NCI-H1417 (cell line): ENCODE results near the gene KCNC4.

Experiments
- DNase-seq, 3 experiments: peaks; one replicate each; lab custom pipeline; 2025; lab: John Stamatoyannopoulos, UW

Gene KCNC4

GRCh38 chr1:110230381-110231199 lies 20.5 kb downstream of the KCNC4 start:
- no peak for DNase-seq

DNA sequence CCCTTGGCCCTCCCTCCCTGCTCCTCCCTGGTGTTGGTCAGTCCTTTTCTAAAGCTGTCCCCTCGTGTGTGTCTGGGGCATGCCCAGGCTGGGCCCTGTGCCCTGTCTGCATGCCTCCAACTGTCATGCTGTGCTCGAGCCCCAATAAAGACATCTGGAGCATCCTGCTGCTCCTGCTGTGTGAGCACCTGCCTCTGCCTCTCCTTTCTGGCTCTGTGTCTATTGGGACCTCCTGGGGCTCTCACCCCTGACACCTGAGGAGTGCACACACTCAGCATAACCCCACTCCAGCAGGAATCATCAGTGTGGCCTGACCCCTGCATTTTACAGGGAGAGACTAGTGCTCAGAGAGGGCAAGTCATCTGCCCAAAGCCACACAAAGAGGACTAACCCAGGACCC lies 23.7 kb downstream of the KCNC4 start:
- peak in 2 of 3 experiments; percentile 71 to 88 for DNase-seq

- no peak for DNase-seq
These were observed 24.6 kb downstream of the KCNC4 start for GRCh38 chr1:110234691-110235090.

GRCh38 chr1:110235181-110235833 lies 25.2 kb downstream of the KCNC4 start:
- no peak for DNase-seq

DNA sequence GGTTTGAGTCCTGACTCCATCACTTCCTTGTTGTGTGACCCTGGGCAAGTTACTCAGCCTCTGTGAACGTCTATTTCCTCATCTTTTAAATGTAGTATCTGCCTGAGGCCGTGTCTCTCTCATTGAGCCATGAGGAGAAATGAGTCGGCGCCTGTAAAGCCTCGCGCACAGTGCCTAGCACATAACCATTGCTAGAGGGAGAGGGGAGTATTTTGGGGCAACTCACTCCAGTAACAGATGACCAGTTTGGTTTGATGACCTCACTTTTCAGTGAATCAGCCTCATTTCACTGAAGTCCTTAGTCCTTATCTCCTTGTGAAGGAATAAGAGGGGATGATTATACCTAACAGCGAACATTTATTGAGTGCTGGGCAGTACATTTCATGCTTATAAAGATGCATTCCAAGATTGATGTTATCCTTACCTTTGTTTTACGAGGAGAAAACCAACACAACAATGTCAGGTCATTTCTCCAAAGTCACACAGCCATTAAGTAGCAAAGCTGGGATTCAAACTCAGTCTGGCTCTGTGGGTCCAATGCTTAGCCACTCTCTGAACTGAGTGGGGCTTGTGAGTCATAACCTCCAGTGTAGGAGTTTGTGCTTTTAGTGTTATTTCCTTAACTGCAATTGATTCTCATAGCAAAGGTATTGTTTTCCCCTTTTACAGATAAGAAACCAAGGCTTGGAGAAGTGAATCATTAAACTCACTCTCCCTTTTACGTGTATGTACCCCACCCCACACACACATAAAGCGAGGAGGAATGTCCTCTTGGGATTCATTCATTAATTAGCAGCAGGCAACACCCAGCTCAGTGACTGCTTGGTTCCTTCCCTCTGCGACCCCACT lies 25.9 kb downstream of the KCNC4 start:
- DNase-seq, result no peak

DNA sequence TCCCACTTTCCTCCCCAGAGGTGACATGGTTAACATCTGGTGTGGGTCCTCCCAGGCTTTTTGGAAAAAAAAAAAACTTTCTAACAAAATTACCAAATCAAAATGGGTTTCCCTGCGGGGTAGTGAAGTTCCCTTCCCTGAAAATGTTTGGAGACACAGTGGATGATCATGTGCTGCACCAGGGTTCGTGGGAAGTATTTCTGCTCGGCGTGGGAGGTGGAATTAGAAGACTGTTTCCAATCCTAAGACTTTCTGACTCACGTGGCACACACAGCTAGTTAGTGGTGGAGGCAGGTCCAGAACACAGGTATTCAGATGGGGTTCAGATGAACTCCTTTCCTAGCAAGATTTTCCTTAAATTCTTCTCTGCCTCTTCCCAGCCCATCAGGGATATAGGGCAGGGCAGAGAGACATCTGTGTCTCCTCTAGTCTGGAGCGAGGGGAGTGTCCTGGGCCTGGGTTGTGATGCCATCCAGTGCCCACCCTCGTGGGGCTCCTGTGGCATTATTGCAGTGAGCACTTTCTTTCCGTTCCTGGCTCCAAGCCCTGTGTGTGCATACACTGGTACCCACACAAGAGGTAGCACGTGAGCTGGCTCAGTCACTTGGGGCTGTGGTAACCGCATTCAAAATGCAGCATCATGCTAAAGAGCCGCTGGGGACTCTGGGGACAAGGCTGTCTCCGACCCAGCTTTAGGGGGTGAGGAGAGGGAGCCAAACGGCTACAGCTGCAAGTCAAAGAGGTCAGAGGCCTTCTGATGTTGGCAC lies 27.5 kb downstream of the KCNC4 start:
- DNase-seq, result no peak

DNA sequence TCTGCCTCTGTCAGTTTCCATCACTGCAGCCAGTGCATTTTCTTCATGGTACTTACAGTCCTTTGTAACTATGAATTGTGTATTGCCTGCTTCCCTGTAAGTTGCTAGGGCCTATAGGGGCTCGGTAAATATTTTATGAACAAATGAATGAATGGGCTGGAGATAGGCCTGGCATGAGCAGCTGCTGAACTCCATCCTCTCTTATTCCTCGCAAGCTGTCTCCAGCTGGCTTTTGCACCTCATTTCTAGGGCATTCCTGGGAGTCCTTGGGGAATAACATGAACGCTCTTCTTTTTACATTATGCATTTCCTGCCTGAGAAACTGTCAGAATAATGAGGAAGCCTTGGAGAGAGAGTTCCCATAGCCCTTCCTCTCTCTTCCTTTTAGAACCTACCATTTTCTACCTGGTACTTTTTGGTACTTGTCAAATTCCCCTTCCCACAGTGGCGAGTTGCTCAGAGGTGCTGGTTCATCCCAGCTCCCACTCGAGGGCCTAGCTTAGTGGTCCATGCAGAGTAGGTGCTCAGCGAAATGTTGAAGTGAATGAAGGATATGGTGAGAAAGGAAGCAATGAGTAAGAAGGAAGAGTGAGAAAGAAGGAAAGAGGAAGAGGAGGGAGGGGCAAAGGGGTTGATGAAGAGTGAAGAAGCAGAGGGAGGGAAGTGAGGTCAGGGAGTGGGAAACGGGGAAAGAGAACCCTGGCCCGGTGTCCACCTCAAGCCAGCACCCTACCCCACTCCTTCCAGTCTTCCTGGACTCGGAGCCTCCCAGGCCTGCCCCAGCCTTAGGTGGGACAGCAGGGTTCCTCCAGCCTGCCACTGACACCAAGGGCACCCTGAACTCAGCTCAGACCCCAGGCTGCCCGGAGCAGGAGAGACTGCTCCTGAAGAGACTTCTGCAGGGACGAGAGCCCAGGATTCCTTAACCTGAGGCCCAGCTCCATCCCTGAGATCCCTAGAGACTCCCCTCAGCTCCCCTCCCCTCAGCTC lies 29.6 kb downstream of the KCNC4 start:
- DNase-seq, result no peak

GRCh38 chr1:110240476-110241210 lies 30.5 kb downstream of the KCNC4 start:
- peak; percentile 36 to 84 (median 72) for DNase-seq

DNA sequence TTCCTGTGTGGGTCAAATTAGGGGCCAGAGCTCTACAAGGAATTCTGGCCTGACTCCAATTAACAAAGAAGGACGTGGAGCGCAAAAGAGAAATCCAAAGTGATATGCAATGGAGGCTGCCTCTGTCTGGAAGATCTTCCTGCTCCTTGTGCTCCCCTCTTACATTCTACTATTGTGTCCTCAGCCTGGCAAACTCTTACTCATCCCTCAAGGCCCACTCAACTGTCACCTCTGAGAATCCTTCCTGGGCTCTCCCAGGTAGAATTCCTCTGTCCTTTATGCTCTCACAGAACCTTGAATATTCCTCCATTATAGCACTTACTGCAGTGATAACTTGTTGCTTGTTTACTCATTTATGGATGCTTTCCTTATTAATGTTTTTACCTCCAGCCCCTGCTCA lies 31.4 kb downstream of the KCNC4 start:
- no peak for DNase-seq

DNA sequence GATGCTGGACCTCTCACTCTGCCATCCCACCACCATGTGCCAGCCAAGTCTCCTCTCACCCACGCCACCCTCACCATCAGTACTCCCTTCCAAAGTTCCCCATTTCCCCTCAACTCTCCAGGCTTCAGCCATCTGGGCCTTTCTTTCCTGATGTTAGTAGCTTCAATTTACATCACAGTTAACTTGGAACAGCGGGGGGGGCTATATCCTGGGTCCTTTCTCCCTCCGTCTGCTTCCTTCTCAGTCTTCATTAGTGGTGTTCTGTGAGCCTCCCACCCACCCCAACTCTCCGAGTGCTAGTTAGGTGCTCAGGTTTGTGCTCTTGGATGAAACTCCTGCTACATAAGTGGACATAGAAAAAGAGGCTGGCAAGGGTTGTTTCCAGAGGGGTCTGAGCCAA lies 31.9 kb downstream of the KCNC4 start:
- no peak for DNase-seq

DNA sequence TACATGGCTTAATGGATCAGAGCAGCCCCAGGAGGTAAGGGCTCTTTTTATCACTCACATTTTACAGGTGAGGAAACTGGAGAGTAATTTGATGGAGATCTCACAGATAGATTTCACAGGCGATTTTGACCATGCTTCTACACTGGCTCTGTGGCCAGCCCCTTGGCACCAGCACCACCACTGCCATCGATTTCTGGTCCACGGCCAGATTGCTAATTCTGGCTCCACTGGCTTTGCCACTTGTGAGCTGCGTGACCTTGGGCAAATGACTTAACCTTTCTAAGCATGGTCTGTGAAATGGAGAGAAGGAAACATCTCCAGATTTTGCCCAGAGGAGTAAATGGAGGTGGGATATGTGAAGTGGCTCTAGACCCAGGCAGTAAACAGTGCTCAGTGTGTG lies 32.6 kb downstream of the KCNC4 start:
- DNase-seq, result peak in 1 of 3 experiments; percentile 65

- DNase-seq, result peak; percentile 30 to 76 (median 68)
These were observed 33.0 kb downstream of the KCNC4 start for GRCh38 chr1:110243146-110243545.

GRCh38 chr1:110243574-110243973 lies 33.5 kb downstream of the KCNC4 start:
- peak; percentile 9 to 76 (median 68) for DNase-seq

DNA sequence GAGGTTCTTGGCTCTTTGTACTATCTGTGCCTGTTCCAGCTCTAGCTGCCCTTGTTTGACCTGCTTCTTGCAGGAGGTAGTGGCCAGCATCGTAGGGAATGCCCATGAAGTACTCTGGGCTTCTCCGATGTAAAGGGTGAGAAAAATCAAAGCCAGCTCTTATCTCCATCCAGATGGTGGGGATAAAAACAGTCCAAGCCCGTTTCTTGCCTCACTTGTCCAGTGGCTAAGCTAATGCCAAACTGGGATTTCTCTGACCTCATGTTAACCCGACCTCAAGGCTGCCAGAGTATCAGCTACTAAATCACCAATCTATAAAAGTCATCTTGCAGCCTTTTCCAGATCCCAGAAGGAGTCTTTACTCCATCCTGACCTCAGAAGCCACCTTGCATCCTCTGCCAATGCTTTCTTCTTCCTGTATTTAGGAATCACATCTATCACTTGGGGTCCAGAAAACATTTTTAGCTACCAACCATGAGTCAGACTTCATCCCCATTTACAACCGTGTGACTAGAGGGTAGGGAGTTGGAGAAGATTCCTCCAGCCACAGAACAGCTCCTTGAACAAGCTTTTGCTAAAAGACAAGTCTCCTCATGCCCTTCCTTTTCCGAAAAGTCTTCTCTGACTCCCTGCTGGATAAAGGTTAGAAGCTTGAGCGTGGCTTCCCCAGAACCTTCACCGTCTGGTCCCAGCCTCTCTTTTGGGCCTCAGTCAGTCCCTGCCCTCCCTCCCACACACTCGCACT lies 35.9 kb downstream of the KCNC4 start:
- no peak for DNase-seq

DNA sequence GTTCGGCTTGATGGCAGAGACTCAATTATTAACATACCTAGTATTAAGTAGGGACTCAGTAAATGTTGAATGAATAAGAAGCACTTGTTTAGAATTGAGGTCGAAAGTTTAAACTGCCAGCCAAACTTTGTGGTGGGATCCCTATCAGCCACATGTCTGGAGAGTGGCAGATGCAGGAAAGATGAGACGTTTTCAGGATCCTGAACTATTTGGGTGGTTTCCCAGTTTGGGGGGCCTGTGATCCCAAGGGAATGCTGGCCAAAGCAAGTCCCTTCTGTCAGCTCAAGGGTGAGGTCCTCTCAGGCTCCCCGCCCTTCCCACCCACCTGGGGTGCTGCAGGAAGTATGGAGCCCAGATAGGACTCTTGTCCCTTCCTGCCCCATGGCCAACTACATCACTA lies 38.6 kb downstream of the KCNC4 start:
- DNase-seq, result no peak

DNA sequence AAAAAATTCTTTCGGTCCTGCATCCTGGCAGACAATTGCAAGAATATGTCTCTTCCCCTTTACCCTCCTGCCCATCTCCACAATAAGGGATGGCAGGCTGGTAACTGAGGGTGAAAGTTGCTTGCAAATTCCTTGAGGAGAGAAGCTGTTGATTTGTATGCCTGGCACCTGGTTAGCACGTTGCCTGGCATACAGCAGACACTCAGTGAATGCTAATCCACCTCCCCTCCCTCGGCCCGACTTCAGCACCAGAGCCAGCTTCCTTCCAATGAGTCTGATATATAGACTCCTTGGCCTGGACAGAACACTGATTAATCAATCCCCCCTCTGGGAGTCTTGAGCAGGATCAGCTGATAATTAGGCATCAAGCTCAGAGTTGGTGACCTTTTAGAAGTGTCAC lies 39.1 kb downstream of the KCNC4 start:
- DNase-seq, result no peak

GRCh38 chr1:110250008-110250407 lies 39.9 kb downstream of the KCNC4 start:
- no peak for DNase-seq

- no peak for DNase-seq
These were observed 40.6 kb downstream of the KCNC4 start for GRCh38 chr1:110250749-110251148.

- no peak for DNase-seq
These were observed 43.1 kb downstream of the KCNC4 start for GRCh38 chr1:110253213-110253612.
